ENCODE results near the gene SKAP1. TPM values are rescaled to one million over a fixed set of nuclear protein-coding genes. Genes with fewer than 3 reads are reported as not detected.
"Not testable (repeated sequence)": the region's sequence is repeated elsewhere in the genome, so short reads cannot be mapped to it uniquely, and the experiment has no call there.

SKAP1 gene
- total and polyA plus RNA-seq, 9 donors: 0.30 to 6.0 (median 2.4) TPM; not detected in 1

GRCh38 chr17:48247603-48248002, 182.4 kb downstream of the SKAP1 start:
- Histone ChIP-seq H3K36me3 (no peaks in the 10 kb centered on the region), H3K27me3 (no peaks in the 10 kb centered on the region), H3K4me1 (ENCODE audit: insufficient read depth) (no peaks in the 10 kb centered on the region), H3K9me3 (no peaks in the 10 kb centered on the region), H3K27ac (no peak overlapping the region), H3K4me3 (no peak overlapping the region)
- intact Hi-C loops (cut with DNase I): no loop called here
- TF ChIP-seq, protein P1, sequence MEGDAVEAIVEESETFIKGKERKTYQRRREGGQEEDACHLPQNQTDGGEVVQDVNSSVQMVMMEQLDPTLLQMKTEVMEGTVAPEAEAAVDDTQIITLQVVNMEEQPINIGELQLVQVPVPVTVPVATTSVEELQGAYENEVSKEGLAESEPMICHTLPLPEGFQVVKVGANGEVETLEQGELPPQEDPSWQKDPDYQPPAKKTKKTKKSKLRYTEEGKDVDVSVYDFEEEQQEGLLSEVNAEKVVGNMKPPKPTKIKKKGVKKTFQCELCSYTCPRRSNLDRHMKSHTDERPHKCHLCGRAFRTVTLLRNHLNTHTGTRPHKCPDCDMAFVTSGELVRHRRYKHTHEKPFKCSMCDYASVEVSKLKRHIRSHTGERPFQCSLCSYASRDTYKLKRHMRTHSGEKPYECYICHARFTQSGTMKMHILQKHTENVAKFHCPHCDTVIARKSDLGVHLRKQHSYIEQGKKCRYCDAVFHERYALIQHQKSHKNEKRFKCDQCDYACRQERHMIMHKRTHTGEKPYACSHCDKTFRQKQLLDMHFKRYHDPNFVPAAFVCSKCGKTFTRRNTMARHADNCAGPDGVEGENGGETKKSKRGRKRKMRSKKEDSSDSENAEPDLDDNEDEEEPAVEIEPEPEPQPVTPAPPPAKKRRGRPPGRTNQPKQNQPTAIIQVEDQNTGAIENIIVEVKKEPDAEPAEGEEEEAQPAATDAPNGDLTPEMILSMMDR (IDR thresholded peaks at IDR 0.05): no peak
- no peak for TF ChIP-seq EP300 (IDR thresholded peaks at IDR 0.05)
- TF ChIP-seq POLR2A (IDR thresholded peaks at IDR 0.05): no peak
- DNase-seq: no peak
- WGBS, 3 donors: 89 to 94% (median 89%) methylated on average over 3 of the region's 3 CpGs

DNA sequence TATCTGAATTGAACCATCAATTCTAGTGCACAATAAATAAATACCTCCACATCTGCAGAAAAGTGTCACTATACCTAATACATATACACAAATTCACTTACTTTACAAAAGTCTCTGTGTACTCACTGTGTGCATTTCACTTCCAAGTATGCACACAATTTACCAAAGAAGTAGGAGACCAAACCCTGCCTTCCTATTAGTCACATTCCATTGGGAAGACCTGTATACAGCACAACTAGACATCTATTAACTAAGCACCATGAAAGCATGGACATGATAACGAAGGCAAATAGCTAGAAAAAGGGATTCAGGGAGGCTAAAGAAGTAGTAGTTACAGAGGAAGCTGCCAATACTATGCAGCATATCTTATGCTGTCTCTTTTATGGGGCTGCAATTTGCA, 183.0 kb downstream of the SKAP1 start:
- intact Hi-C loops (cut with DNase I): no loop called here
- TF ChIP-seq, protein P1 (IDR thresholded peaks at IDR 0.05): no peak
- TF ChIP-seq EP300 (IDR thresholded peaks at IDR 0.05): no peak
- no peaks in the 10 kb centered on the region for H3K27me3 ChIP-seq
- no peaks in the 10 kb centered on the region for H3K36me3 ChIP-seq
- no peaks in the 10 kb centered on the region for H3K9me3 ChIP-seq
- no peaks in the 10 kb centered on the region for H3K4me1 ChIP-seq (ENCODE audit: insufficient read depth)
- H3K4me3 ChIP-seq: no peak overlapping the region
- no peak for DNase-seq
- WGBS, 3 donors: 14 to 39% (median 23%) methylated on average over 1 of the region's 1 CpG
- no peak overlapping the region for H3K27ac ChIP-seq

DNA sequence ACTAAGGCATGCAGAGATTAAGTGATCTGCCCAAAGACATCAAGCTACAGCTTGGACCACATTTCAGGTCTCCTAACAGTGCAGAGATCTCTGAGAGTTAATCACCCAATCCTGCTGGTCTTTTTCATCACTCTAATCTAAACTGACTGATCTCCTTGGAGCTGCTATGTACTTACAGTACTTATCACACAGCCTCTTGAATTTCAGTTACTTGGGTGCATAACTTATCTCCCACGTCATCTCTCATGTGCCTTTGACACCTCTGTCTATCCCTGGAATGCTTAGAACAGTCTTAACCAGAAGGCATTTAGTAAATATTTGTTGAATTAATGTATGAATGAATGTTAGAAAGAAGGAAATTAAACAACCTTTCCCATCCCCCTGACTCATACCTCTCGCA, 183.4 kb downstream of the SKAP1 start:
- H3K36me3 ChIP-seq: no peaks in the 10 kb centered on the region
- intact Hi-C loops (cut with DNase I): no loop called here
- WGBS, 3 donors: 59 to 75% (median 63%) methylated on average over 2 of the region's 2 CpGs
- DNase-seq: no peak
- H3K4me3 ChIP-seq: no peak overlapping the region
- no peaks in the 10 kb centered on the region for H3K4me1 ChIP-seq (ENCODE audit: insufficient read depth)
- no peaks in the 10 kb centered on the region for H3K9me3 ChIP-seq
- H3K27ac ChIP-seq: no peak overlapping the region
- H3K27me3 ChIP-seq: no peaks in the 10 kb centered on the region
- TF ChIP-seq, protein P1 (IDR thresholded peaks at IDR 0.05): no peak
- TF ChIP-seq POLR2A (IDR thresholded peaks at IDR 0.05) (no peak), EP300 (IDR thresholded peaks at IDR 0.05) (no peak)

- WGBS, 3 donors: 72 to 82% (median 78%) methylated on average over 5 of the region's 5 CpGs
- H3K4me3 ChIP-seq; H3K36me3 ChIP-seq; H3K27me3 ChIP-seq; intact Hi-C loops (cut with DNase I); H3K4me1 ChIP-seq (ENCODE audit: insufficient read depth); H3K27ac ChIP-seq; H3K9me3 ChIP-seq; DNase-seq: not testable (repeated sequence)
These were observed 184.5 kb downstream of the SKAP1 start for GRCh38 chr17:48245465-48246033.

DNA sequence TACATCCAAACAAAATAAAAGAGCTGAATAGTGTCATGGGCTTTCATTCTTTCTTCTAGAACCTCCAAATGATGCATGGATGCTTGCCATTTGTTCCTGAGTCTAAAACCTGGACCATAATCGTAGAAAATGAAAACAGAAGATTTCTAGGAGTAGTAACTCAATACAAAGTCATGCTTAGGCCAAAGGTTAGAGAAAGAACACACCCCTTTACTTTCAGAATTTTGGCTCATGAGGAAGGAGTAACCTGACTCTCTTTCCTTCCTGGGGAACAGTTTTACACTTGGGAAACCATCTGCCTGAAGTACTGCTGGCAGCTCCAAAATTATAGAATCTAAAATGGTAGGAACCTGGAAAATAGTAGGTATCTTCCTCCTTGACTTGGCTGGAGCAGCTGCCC, 185.2 kb downstream of the SKAP1 start:
- Histone ChIP-seq H3K27ac (no peak overlapping the region), H3K27me3 (no peaks in the 10 kb centered on the region), H3K4me3 (no peak overlapping the region), H3K9me3 (no peaks in the 10 kb centered on the region), H3K4me1 (ENCODE audit: insufficient read depth) (peaks cover 1% of the 10 kb centered on the region), H3K36me3 (no peaks in the 10 kb centered on the region)
- DNase-seq: no peak
- WGBS, 3 donors: 13 to 39% (median 18%) methylated on average over 1 of the region's 1 CpG
- intact Hi-C loops (cut with DNase I): no loop called here
- no peak for TF ChIP-seq EP300 (IDR thresholded peaks at IDR 0.05)
- no peak for TF ChIP-seq POLR2A (IDR thresholded peaks at IDR 0.05)
- TF ChIP-seq, protein P1 (IDR thresholded peaks at IDR 0.05): no peak

Measured in ovary (tissue), 9 donors.